Stomach (tissue), 4 donors: Measurements from ENCODE around the gene BOLA2B.
"Not testable (repeated sequence)": the region's sequence is repeated elsewhere in the genome, so short reads cannot be mapped to it uniquely, and the experiment has no call there.

ENCODE experiments used
- EP300 ChIP-seq: sonication (generic); formaldehyde crosslinking; IDR thresholded peaks from one replicate; pipeline ENCODE4 v1.6.1; 2017; ENCODE audit warnings: antibody characterized with exemption
- POLR2A ChIP-seq, 4 donors: fragments of 450-650 bp; IDR thresholded peaks; one replicate each; pipeline ENCODE4 v1.6.1; 2016; ENCODE audit warnings: antibody characterized with exemption in 4 of 4, control low read depth in 2 of 4, mild to moderate bottlenecking in 1 of 4, moderate library complexity in 1 of 4
- TF ChIP-seq, protein P1 (sequence below), 7 experiments: fragments of 450-650 bp in 4 of 7; fragments of 200-600 bp in 3 of 7; sonication (generic) in 3 of 7; IDR thresholded peaks; one replicate each; pipeline ENCODE4 v1.5.1; 2016 to 2019; ENCODE audit warnings: antibody characterized with exemption in 7 of 7, control low read depth in 2 of 7, mild to moderate bottlenecking in 1 of 7

- TF ChIP-seq EP300; POLR2A (IDR thresholded peaks at IDR 0.05): not testable (repeated sequence)
- TF ChIP-seq, protein P1, sequence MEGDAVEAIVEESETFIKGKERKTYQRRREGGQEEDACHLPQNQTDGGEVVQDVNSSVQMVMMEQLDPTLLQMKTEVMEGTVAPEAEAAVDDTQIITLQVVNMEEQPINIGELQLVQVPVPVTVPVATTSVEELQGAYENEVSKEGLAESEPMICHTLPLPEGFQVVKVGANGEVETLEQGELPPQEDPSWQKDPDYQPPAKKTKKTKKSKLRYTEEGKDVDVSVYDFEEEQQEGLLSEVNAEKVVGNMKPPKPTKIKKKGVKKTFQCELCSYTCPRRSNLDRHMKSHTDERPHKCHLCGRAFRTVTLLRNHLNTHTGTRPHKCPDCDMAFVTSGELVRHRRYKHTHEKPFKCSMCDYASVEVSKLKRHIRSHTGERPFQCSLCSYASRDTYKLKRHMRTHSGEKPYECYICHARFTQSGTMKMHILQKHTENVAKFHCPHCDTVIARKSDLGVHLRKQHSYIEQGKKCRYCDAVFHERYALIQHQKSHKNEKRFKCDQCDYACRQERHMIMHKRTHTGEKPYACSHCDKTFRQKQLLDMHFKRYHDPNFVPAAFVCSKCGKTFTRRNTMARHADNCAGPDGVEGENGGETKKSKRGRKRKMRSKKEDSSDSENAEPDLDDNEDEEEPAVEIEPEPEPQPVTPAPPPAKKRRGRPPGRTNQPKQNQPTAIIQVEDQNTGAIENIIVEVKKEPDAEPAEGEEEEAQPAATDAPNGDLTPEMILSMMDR (IDR thresholded peaks at IDR 0.05), result not testable (repeated sequence)
Observed at GRCh38 chr16:30199608-30200343, 6.3 kb upstream of the BOLA2B start.
